Adrenal gland (tissue), 5 donors: ENCODE data around the gene WWOX.

Source experiments
- POLR2A ChIP-seq, 2 donors: fragments of 450-650 bp; IDR thresholded peaks; one replicate each; pipeline ENCODE4 v1.6.1; 2017; ENCODE audit warnings: antibody characterized with exemption in 2 of 2, mild to moderate bottlenecking in 2 of 2, moderate library complexity in 1 of 2
- TF ChIP-seq, protein P1 (sequence below), 6 experiments: fragments of 450-650 bp in 4 of 6; fragments of 200-600 bp in 2 of 6; sonication (generic) in 1 of 6; IDR thresholded peaks; 1 replicate in 5 of 6; 2 replicates in 1 of 6; pipeline versions ENCODE4 v1.5.1 to v1.8.0; 2016 to 2021; ENCODE audit warnings: antibody characterized with exemption in 6 of 6, mild to moderate bottlenecking in 2 of 6, moderate library complexity in 1 of 6
- donor health status: DM: no; HTN: no; CAD: no.

DNA sequence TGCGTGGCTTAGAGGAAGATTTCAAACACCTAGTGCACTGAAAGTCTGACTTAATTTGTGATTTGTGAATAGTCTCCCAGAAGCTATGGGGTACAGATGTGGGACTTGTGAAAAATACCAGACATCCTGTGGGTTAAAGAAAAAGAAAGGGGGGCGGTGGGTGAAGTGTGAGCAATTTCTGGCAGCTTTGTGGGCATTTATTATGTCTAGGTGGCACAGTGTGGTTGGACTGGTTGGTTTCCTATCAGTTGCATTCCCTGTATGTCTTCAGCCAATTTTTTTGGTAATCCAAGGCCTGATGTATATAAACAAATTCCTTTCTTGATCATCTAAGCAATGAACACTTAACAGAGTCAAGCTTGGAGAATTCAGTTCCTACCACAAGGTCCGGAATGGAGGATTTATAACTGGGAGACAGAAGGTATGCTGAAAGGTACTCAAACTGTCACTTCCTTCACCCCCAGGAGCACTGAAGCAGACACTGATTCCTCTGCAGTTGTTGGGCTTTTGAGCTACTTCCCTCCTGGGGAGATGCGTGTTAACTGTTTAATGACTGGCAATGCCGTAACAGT, 211.6 kb downstream of the WWOX start:
- TF ChIP-seq, protein P1, sequence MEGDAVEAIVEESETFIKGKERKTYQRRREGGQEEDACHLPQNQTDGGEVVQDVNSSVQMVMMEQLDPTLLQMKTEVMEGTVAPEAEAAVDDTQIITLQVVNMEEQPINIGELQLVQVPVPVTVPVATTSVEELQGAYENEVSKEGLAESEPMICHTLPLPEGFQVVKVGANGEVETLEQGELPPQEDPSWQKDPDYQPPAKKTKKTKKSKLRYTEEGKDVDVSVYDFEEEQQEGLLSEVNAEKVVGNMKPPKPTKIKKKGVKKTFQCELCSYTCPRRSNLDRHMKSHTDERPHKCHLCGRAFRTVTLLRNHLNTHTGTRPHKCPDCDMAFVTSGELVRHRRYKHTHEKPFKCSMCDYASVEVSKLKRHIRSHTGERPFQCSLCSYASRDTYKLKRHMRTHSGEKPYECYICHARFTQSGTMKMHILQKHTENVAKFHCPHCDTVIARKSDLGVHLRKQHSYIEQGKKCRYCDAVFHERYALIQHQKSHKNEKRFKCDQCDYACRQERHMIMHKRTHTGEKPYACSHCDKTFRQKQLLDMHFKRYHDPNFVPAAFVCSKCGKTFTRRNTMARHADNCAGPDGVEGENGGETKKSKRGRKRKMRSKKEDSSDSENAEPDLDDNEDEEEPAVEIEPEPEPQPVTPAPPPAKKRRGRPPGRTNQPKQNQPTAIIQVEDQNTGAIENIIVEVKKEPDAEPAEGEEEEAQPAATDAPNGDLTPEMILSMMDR (IDR thresholded peaks at IDR 0.05): no peak
- TF ChIP-seq POLR2A (IDR thresholded peaks at IDR 0.05): no peak
